ENCODE results near the gene MESD. TPM values are rescaled to one million over a fixed set of nuclear protein-coding genes. Genes with fewer than 3 reads are reported as not detected.

MESD gene
- total RNA-seq, 6 experiments from 2014 or later = 31.8 to 42.1 (median 38.3) TPM

GRCh38 chr15:80921736-80922410 is 67.7 kb downstream of the MESD start:
- no peak overlapping the region for H3K27ac Mint-ChIP-seq
- H3K27me3 Mint-ChIP-seq (ENCODE audit: insufficient read depth) = peaks cover 24% of the 10 kb centered on the region
- H3K9me3 Mint-ChIP-seq = no peaks in the 10 kb centered on the region
- H3K4me1 Mint-ChIP-seq (ENCODE audit: low read depth) = peaks cover 12% of the 10 kb centered on the region
- H3K36me3 Mint-ChIP-seq (ENCODE audit: low read depth) = peaks cover 10% of the 10 kb centered on the region; the same call in 1 of the 2 replicates
- DNase-seq = no peak
- H3K4me3 Mint-ChIP-seq = no peak overlapping the region
- TF ChIP-seq, protein P1, sequence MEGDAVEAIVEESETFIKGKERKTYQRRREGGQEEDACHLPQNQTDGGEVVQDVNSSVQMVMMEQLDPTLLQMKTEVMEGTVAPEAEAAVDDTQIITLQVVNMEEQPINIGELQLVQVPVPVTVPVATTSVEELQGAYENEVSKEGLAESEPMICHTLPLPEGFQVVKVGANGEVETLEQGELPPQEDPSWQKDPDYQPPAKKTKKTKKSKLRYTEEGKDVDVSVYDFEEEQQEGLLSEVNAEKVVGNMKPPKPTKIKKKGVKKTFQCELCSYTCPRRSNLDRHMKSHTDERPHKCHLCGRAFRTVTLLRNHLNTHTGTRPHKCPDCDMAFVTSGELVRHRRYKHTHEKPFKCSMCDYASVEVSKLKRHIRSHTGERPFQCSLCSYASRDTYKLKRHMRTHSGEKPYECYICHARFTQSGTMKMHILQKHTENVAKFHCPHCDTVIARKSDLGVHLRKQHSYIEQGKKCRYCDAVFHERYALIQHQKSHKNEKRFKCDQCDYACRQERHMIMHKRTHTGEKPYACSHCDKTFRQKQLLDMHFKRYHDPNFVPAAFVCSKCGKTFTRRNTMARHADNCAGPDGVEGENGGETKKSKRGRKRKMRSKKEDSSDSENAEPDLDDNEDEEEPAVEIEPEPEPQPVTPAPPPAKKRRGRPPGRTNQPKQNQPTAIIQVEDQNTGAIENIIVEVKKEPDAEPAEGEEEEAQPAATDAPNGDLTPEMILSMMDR (IDR thresholded peaks at IDR 0.05) = no peak

- Mint-ChIP-seq H3K36me3 (ENCODE audit: low read depth) (peaks cover 10% of the 10 kb centered on the region; the same call in 1 of the 2 replicates), H3K27me3 (ENCODE audit: insufficient read depth) (peaks cover 20% of the 10 kb centered on the region), H3K4me1 (ENCODE audit: low read depth) (peaks cover 12% of the 10 kb centered on the region), H3K9me3 (no peaks in the 10 kb centered on the region), H3K4me3 (no peak overlapping the region), H3K27ac (no peak overlapping the region)
- no peak for DNase-seq
- TF ChIP-seq, protein P1 (IDR thresholded peaks at IDR 0.05) = no peak
Observed at GRCh38 chr15:80920271-80920699, 69.3 kb downstream of the MESD start.

GRCh38 chr15:80918196-80918783 is 71.3 kb downstream of the MESD start:
- Mint-ChIP-seq H3K4me1 (ENCODE audit: low read depth) (peaks cover 3% of the 10 kb centered on the region), H3K27me3 (ENCODE audit: insufficient read depth) (peaks cover 24% of the 10 kb centered on the region), H3K4me3 (no peak overlapping the region), H3K9me3 (no peaks in the 10 kb centered on the region), H3K36me3 (ENCODE audit: low read depth) (peaks cover 10% of the 10 kb centered on the region; the same call in 1 of the 2 replicates), H3K27ac (no peak overlapping the region)
- DNase-seq = no peak
- TF ChIP-seq, protein P1 (IDR thresholded peaks at IDR 0.05) = no peak

GRCh38 chr15:80916056-80916455 is 73.6 kb downstream of the MESD start:
- H3K4me3 Mint-ChIP-seq = no peak overlapping the region
- H3K36me3 Mint-ChIP-seq (ENCODE audit: low read depth) = no peaks in the 10 kb centered on the region
- no peaks in the 10 kb centered on the region for H3K4me1 Mint-ChIP-seq (ENCODE audit: low read depth)
- H3K27ac Mint-ChIP-seq = no peak overlapping the region
- DNase-seq = no peak
- no peaks in the 10 kb centered on the region for H3K9me3 Mint-ChIP-seq
- TF ChIP-seq, protein P1 (IDR thresholded peaks at IDR 0.05) = no peak
- peaks cover 23% of the 10 kb centered on the region for H3K27me3 Mint-ChIP-seq (ENCODE audit: insufficient read depth)

GRCh38 chr15:80915472-80915871 is 74.1 kb downstream of the MESD start:
- Mint-ChIP-seq H3K4me1 (ENCODE audit: low read depth) (no peaks in the 10 kb centered on the region), H3K9me3 (no peaks in the 10 kb centered on the region), H3K4me3 (no peak overlapping the region), H3K27ac (no peak overlapping the region), H3K36me3 (ENCODE audit: low read depth) (no peaks in the 10 kb centered on the region), H3K27me3 (ENCODE audit: insufficient read depth) (peaks cover 29% of the 10 kb centered on the region)
- no peak for DNase-seq
- TF ChIP-seq, protein P1 (IDR thresholded peaks at IDR 0.05) = no peak
